Measurements from ENCODE around the gene USH1C. TPM values are rescaled to one million over a fixed set of nuclear protein-coding genes. Genes with fewer than 3 reads are reported as not detected.

The USH1C gene
- total RNA-seq, 4 donors from 2014 or later, result 0.29 to 3.2 TPM; not detected in 2

GRCh38 chr11:17458268-17458667 is 85.9 kb downstream of the USH1C start:
- no peak for DNase-seq (ENCODE audit: low spot score in 2 of 2)
- 57 to 58% methylated on average over 8 of the region's 8 CpGs for WGBS, 2 donors
- TF ChIP-seq POLR2A (IDR thresholded peaks at IDR 0.05) (no peak), CTCF (IDR thresholded peaks at IDR 0.05) (no peak)
- no peak overlapping the region for H3K4me3 ChIP-seq (ENCODE audit: low read depth, poor library complexity, severe bottlenecking)
- intact Hi-C loops (cut with DNase I; ENCODE audit: low total_unique reads), result no loop called here

- TF ChIP-seq CTCF (IDR thresholded peaks at IDR 0.05) (no peak), POLR2A (IDR thresholded peaks at IDR 0.05) (no peak)
- DNase-seq (ENCODE audit: low spot score in 2 of 2), result no peak
- intact Hi-C loops (cut with DNase I; ENCODE audit: low total_unique reads), result no loop called here
- no peak overlapping the region for H3K4me3 ChIP-seq (ENCODE audit: low read depth, poor library complexity, severe bottlenecking)
- WGBS, 2 donors, result 55 to 56% methylated on average over 8 of the region's 8 CpGs
Observed at GRCh38 chr11:17457396-17458173, 86.6 kb downstream of the USH1C start.

- intact Hi-C loops (cut with DNase I; ENCODE audit: low total_unique reads), result no loop called here
- TF ChIP-seq POLR2A (IDR thresholded peaks at IDR 0.05) (no peak), CTCF (IDR thresholded peaks at IDR 0.05) (no peak)
- H3K4me3 ChIP-seq (ENCODE audit: low read depth, poor library complexity, severe bottlenecking), result no peak overlapping the region
- DNase-seq (ENCODE audit: low spot score in 2 of 2), result no peak
- WGBS, 2 donors, result 65 to 66% methylated on average over 2 of the region's 2 CpGs
Observed at GRCh38 chr11:17452668-17453067, 91.5 kb downstream of the USH1C start.

DNA sequence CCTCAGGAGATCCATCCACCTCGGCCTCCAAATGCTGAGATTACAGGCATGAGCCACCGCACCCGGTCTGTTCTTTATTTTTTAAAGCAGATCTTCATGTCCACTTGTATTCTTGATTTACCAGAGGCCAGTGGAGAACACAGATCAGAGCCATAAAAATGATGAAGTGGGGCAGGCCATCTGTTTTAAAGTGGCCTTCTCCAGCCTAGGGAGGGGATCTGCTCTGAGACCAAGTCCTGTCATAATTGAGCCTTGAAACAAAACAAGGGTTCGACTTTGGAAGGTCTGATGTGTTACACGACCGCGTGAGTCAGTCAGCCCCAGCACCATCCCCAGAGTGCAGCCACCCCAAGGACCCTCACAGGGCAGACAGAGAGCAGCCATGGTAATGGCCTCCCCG is 95.1 kb downstream of the USH1C start:
- DNase-seq (ENCODE audit: low spot score in 2 of 2), result no peak
- intact Hi-C loops (cut with DNase I; ENCODE audit: low total_unique reads), result no loop called here
- TF ChIP-seq POLR2A (IDR thresholded peaks at IDR 0.05), result no peak
- TF ChIP-seq CTCF (IDR thresholded peaks at IDR 0.05), result no peak
- 81 to 85% methylated on average over 6 to 8 of the region's 8 CpGs for WGBS, 2 donors
- no peak overlapping the region for H3K4me3 ChIP-seq (ENCODE audit: low read depth, poor library complexity, severe bottlenecking)

DNA sequence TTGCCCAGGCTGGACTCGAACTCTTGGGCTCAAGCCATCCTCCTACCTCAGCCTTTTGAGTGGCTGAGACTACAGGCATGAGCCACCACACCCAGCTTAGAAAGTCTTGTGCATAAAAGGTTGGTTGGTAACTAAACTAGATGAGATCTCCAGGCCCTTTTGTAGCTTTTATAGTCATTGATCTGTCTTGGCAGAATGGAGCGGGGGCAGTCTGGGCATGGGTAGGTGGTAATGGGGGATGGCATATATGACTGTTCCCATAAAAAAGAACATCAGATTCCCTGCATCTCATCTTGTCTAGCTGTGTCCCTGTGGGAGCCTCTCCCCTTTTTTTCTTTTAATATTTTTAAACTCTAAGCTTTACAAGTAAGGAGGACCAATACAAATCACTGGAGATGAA is 97.7 kb downstream of the USH1C start:
- no peak for TF ChIP-seq POLR2A (IDR thresholded peaks at IDR 0.05)
- TF ChIP-seq CTCF (IDR thresholded peaks at IDR 0.05), result no peak
- DNase-seq (ENCODE audit: low spot score in 2 of 2), result no peak

More for the DNA sequence above, 97.7 kb downstream of the USH1C start:
- H3K4me3 ChIP-seq (ENCODE audit: low read depth, poor library complexity, severe bottlenecking), result no peak overlapping the region
- intact Hi-C loops (cut with DNase I; ENCODE audit: low total_unique reads), result no loop called here
- WGBS, 2 donors, result 82% methylated on average over 2 of the region's 2 CpGs
